K562 (cell line): ENCODE results near the gene ABCA13. TPM values are rescaled to one million over a fixed set of nuclear protein-coding genes. Genes with fewer than 3 reads are reported as not detected.

Experiments
- ATAC-seq: fragments of 200-7000 bp; cut with Tn5 transposase; 3 replicates; pipeline ENCODE4 v1.9.1; 2020; ENCODE audit warnings: moderate library complexity
- BruUV-seq: library from RNA; stranded (reverse); fragments of 400-500 nt; replicated peaks from 2 replicates; lab custom pipeline; 2021; lab: Mats Ljungman, UMichigan
- CTCF ChIA-PET: fragments of 300-600 bp; formaldehyde crosslinking; extraction: SDS; loops from one replicate; lab custom pipeline; 2021; ENCODE audit warnings: low intra/inter-chr PET ratio; lab: Yijun Ruan, JAX
- POLR2A ChIA-PET: fragments of 300-600, 350-650 bp; sonication (Branson Sonifier 250); formaldehyde crosslinking; extraction: SDS; loops from one replicate; lab custom pipeline; 2021; ENCODE audit warnings: antibody characterized with exemption, inconsistent platforms; lab: Yijun Ruan, JAX
- DNase-seq, 4 experiments: peaks; one replicate each; pipeline versions ENCODE4 v3.0.0 to v3.0.0-alpha.2; 2011 to 2018; ENCODE audit warnings: low spot score in 3 of 4, mixed read lengths in 3 of 4; ENCODE audit errors: extremely low read depth in 1 of 4
- FAIRE-seq: peaks from 2 replicates; lab custom pipeline; 2011; peaks lifted over from hg19 to GRCh38; lab: Jason Lieb, UNC
- H2AFZ ChIP-seq: 2 replicates; pipeline ENCODE4 v1.6.0; 2011; ENCODE audit warnings: low read depth, low read length, control low read depth, inconsistent platforms
- H3K27ac ChIP-seq: fragments of 200-600 bp; 3 replicates; pipeline ENCODE4 v1.8.0; 2011; ENCODE audit warnings: low read depth, mild to moderate bottlenecking, control low read depth, inconsistent platforms, low read length, moderate library complexity, mixed read lengths; ENCODE audit errors: extremely low read depth
- H3K27me3 ChIP-seq, 2 experiments: fragments of 300-600 bp in 1 of 2; 2 replicates in 1 of 2; 3 replicates in 1 of 2; pipeline versions ENCODE4 v1.6.0 to v1.8.0; 2011; ENCODE audit warnings: inconsistent platforms in 2 of 2, low read length in 2 of 2, mild to moderate bottlenecking in 1 of 2, mixed read lengths in 1 of 2, moderate library complexity in 1 of 2; ENCODE audit not compliant: control insufficient read depth in 2 of 2, insufficient read depth in 2 of 2
- H3K36me3 ChIP-seq: fragments of 300-600 bp; 3 replicates; pipeline ENCODE4 v1.8.0; 2011; ENCODE audit warnings: mild to moderate bottlenecking, low read length, inconsistent platforms; ENCODE audit not compliant: control insufficient read depth, insufficient read depth
- H3K4me1 ChIP-seq, 2 experiments: fragments of 200-600 bp in 1 of 2; replicated peaks in 1 of 2; 2 replicates in 1 of 2; 3 replicates in 1 of 2; pipeline versions ENCODE4 v1.5.1 to v1.8.0; 2011; ENCODE audit warnings: inconsistent platforms in 2 of 2, low read length in 2 of 2, mild to moderate bottlenecking in 1 of 2, mixed read lengths in 1 of 2, moderate library complexity in 1 of 2; ENCODE audit not compliant: control insufficient read depth in 2 of 2, insufficient read depth in 2 of 2
- H3K4me2 ChIP-seq: 2 replicates; pipeline ENCODE4 v1.6.1; 2011; ENCODE audit warnings: low read length, control low read depth, inconsistent platforms, mixed read lengths; ENCODE audit not compliant: insufficient read depth
- H3K4me3 ChIP-seq: fragments of 200-600 bp; sonication (generic), shearing (Covaris generic); 2 replicates; pipeline ENCODE4 v1.5.1; 2016; ENCODE audit warnings: control low read depth, inconsistent platforms
- H3K79me2 ChIP-seq: fragments of 200-600 bp; 3 replicates; pipeline ENCODE4 v1.8.0; 2011; ENCODE audit warnings: low read length, inconsistent platforms; ENCODE audit not compliant: control insufficient read depth, insufficient read depth
- H3K9ac ChIP-seq, 2 experiments: 2 replicates each; pipeline versions ENCODE4 v1.6.0 to v1.6.1; 2011; ENCODE audit warnings: low read depth in 2 of 2, low read length in 2 of 2, control low read depth in 1 of 2, inconsistent platforms in 1 of 2, mild to moderate bottlenecking in 1 of 2, mixed read lengths in 1 of 2; ENCODE audit not compliant: insufficient read depth in 1 of 2
- H3K9me1 ChIP-seq: one replicate; pipeline ENCODE4 v1.6.0; 2011; ENCODE audit warnings: inconsistent platforms, mild to moderate bottlenecking, low read length, moderate library complexity; ENCODE audit not compliant: control insufficient read depth, insufficient read depth
- H3K9me3 ChIP-seq: replicated peaks from 2 replicates; pipeline ENCODE4 v1.5.1; 2011; ENCODE audit warnings: low read depth, low read length, inconsistent platforms; ENCODE audit not compliant: control insufficient read depth, insufficient read depth
- H4K20me1 ChIP-seq: replicated peaks from 2 replicates; pipeline ENCODE4 v1.6.1; 2011; ENCODE audit warnings: low read length, inconsistent platforms, mixed read lengths; ENCODE audit not compliant: control insufficient read depth, insufficient read depth
- CBFB ChIP-seq: sonication (generic); formaldehyde crosslinking; IDR thresholded peaks from 2 replicates; pipeline ENCODE4 v1.4.0; 2020; ENCODE audit warnings: mild to moderate bottlenecking, missing genetic modification reagents
- HLTF ChIP-seq: fragments of 450-650 bp; IDR thresholded peaks from 2 replicates; pipeline ENCODE4 v1.6.1; 2016
- HMGN3 ChIP-seq: IDR thresholded peaks from 2 replicates; pipeline ENCODE4 v1.6.1; 2011; ENCODE audit warnings: borderline replicate concordance, low read depth, mild to moderate bottlenecking, mixed read lengths, low read length; ENCODE audit not compliant: insufficient read length; ENCODE audit errors: extremely low read depth
- NFIC ChIP-seq: fragments of 450-650 bp; IDR thresholded peaks from 2 replicates; pipeline ENCODE4 v1.6.1; 2017; ENCODE audit warnings: mild to moderate bottlenecking, inconsistent platforms
- NKRF ChIP-seq: fragments of 450-650 bp; IDR thresholded peaks from 2 replicates; pipeline ENCODE4 v1.6.1; 2016; ENCODE audit warnings: borderline replicate concordance
- POLR2G ChIP-seq: fragments of 200-400 bp; formaldehyde crosslinking; IDR thresholded peaks from 2 replicates; pipeline ENCODE4 v1.6.1; 2017; ENCODE audit warnings: low read depth, mild to moderate bottlenecking, antibody characterized with exemption, low read length, moderate library complexity
- POLR3A ChIP-seq: IDR thresholded peaks from 2 replicates; pipeline ENCODE4 v1.6.1; 2011; ENCODE audit warnings: borderline replicate concordance, mild to moderate bottlenecking, moderate library complexity; ENCODE audit not compliant: insufficient read length, insufficient read depth; ENCODE audit errors: extremely low read depth
- RCOR1 ChIP-seq, 2 experiments: IDR thresholded peaks; 2 replicates each; pipeline ENCODE4 v1.6.1; 2012; ENCODE audit warnings: low read depth in 2 of 2, low read length in 2 of 2, borderline replicate concordance in 1 of 2, improper control_type of control experiment in 1 of 2
- SMAD1 ChIP-seq: fragments of 150-350 bp; IDR thresholded peaks from 2 replicates; pipeline ENCODE4 v1.6.1; 2014; ENCODE audit warnings: low read length, low read depth; ENCODE audit not compliant: partially characterized antibody
- TRIM24 ChIP-seq, 2 experiments: fragments of 450-650 bp; IDR thresholded peaks; 2 replicates each; pipeline ENCODE4 v1.6.1; 2016
- U2AF1 ChIP-seq: fragments of 200-400 bp; formaldehyde crosslinking; optimal IDR thresholded peaks from 2 replicates; pipeline ENCODE3; 2017; ENCODE audit warnings: mild to moderate bottlenecking, low read depth, low read length, moderate library complexity
- ZNF253 ChIP-seq: fragments of 250-450 bp; sonication (Bioruptor Pico); conservative IDR thresholded peaks from 2 replicates; pipeline ENCODE4 v1.6.1; 2021; ENCODE audit warnings: mild to moderate bottlenecking
- WGBS: fragments of 100-300 bp; shearing (Covaris generic); methylation state at CpG from one replicate; pipeline ENCODE4 v1.1.6; 2016; ENCODE audit warnings: low coverage, mixed read lengths; ENCODE audit not compliant: insufficient coverage; ENCODE audit errors: missing lambda C conversion rate; 5-methylcytosine and 5-hydroxymethylcytosine counted together
- in situ Hi-C: fragments of 300-500 bp; cut with MboI; formaldehyde crosslinking; loops from 4 replicates; pipeline ENCODE4 v1.15.0; 2018; ENCODE audit warnings: inconsistent platforms, mixed read lengths
- intact Hi-C: fragments of 100-400 bp; cut with micrococcal nuclease; formaldehyde crosslinking; loops from 2 replicates; pipeline ENCODE4 v1.14.2; 2022
- polyA plus RNA-seq, 8 experiments: library from polyadenylated mRNA; depleted of rRNA in 4 of 8; stranded (reverse) in 5 of 8; unstranded in 3 of 8; fragments of >200 nt; fragmentation: Nextera tagmentation in 2 of 8; fragmentation: Illumina TruSeq in 1 of 8; extraction: Ambion mirVana in 2 of 8; extraction: Trizol in 1 of 8; gene quantifications; 2 replicates each; pipeline versions ENCODE4 v1.2.1 to v1.2.3, GENCODE V29; 2011 to 2014; ENCODE audit warnings: inconsistent platforms in 1 of 8, missing spikeins in 1 of 8
- total RNA-seq, 7 experiments: library from RNA; depleted of rRNA in 6 of 7; stranded (reverse); fragments of >200 nt in 6 of 7; fragmentation: Illumina TruSeq in 2 of 7; extraction: Trizol in 2 of 7; gene quantifications; 2 replicates each; pipeline versions ENCODE4 v1.2.1 to v1.2.3, GENCODE V29; 2011 to 2021; ENCODE audit warnings: low replicate concordance in 1 of 7

ABCA13 gene
- total and polyA plus RNA-seq, 9 of the 15 experiments (the other 6 are each of a cell fraction or from before 2014, with no cell fraction given): 0.14 to 1.5 (median 0.38) TPM

GRCh38 chr7:48426331-48426965, 255.2 kb downstream of the ABCA13 start:
- ChIA-PET POLR2A (no interaction called here), CTCF (no interaction called here)
- Histone ChIP-seq H3K4me3 (no peak overlapping the region), H3K27me3 (no peaks in the 10 kb centered on the region), H3K4me2 (no peak overlapping the region), H3K4me1 (no peaks in the 10 kb centered on the region), H3K9me3 (no peaks in the 10 kb centered on the region), H3K36me3 (no peaks in the 10 kb centered on the region), H4K20me1 (no peaks in the 10 kb centered on the region), H3K27ac (no peak overlapping the region), H3K9ac (no peak overlapping the region), H3K79me2 (no peaks in the 10 kb centered on the region), H2AFZ (no peak overlapping the region), H3K9me1 (no peaks in the 10 kb centered on the region)
- DNase-seq (no peak), ATAC-seq (no peak), FAIRE-seq (no peak)
- WGBS: under 1% methylated on average over 6 of the region's 6 CpGs
- in situ Hi-C loops (no loop called here), intact Hi-C loops (no loop called here)
- no TSS peak for BruUV-seq
- TF ChIP-seq RCOR1 (IDR thresholded peaks at IDR 0.05; ENCODE audit: borderline replicate concordance in 1 of 2, low read depth in 2 of 2, low read length in 2 of 2): no peak
- no peak for TF ChIP-seq SMAD1
- TF ChIP-seq CBFB (CRISPR knock-in tag): no peak
- no peak for TF ChIP-seq NFIC

GRCh38 chr7:48426966-48427555, 255.8 kb downstream of the ABCA13 start:
- WGBS: 0% methylated on average over 5 of the region's 5 CpGs
- no peaks in the 10 kb centered on the region for H3K27me3 ChIP-seq
- BruUV-seq: no TSS peak
- ATAC-seq (no peak), DNase-seq (no peak), FAIRE-seq (no peak)
- CTCF ChIA-PET: no interaction called here
- no peak overlapping the region for H3K27ac ChIP-seq
- no peak overlapping the region for H2AFZ ChIP-seq
- H3K4me3 ChIP-seq: no peak overlapping the region
- no peaks in the 10 kb centered on the region for H3K36me3 ChIP-seq
- H4K20me1 ChIP-seq: no peaks in the 10 kb centered on the region
- intact Hi-C loops (no loop called here), in situ Hi-C loops (no loop called here)
- POLR2A ChIA-PET: no interaction called here
- H3K9ac ChIP-seq: no peak overlapping the region
- H3K9me3 ChIP-seq: no peaks in the 10 kb centered on the region
- no peak overlapping the region for H3K4me2 ChIP-seq
- H3K79me2 ChIP-seq: no peaks in the 10 kb centered on the region
- no peaks in the 10 kb centered on the region for H3K4me1 ChIP-seq
- H3K9me1 ChIP-seq: no peaks in the 10 kb centered on the region
- no peak for TF ChIP-seq U2AF1
- no peak for TF ChIP-seq ZNF253 (CRISPR knock-in tag)
- TF ChIP-seq TRIM24 (IDR thresholded peaks at IDR 0.05): no peak
- TF ChIP-seq HLTF: no peak
- TF ChIP-seq POLR2G: no peak
- TF ChIP-seq POLR3A: no peak
- no peak for TF ChIP-seq NKRF
- no peak for TF ChIP-seq HMGN3
